HG03558 (cell line): ENCODE results near the gene MICALL2.
"Not testable (repeated sequence)": the region's sequence is repeated elsewhere in the genome, so short reads cannot be mapped to it uniquely, and the experiment has no call there.

Source experiments
- ATAC-seq: cut with Tn5 transposase; IDR thresholded peaks from one replicate; pipeline ENCODE4 v1.9.1; 2021; ENCODE audit warnings: moderate number of reproducible peaks; ENCODE audit not compliant: unreplicated experiment; ENCODE audit errors: extremely low read depth

Gene MICALL2

GRCh38 chr7:1450431-1450830, 8.8 kb downstream of the MICALL2 start:
- ATAC-seq, result no peak

- no peak for ATAC-seq
Measured at GRCh38 chr7:1449951-1450350, 9.3 kb downstream of the MICALL2 start.

DNA sequence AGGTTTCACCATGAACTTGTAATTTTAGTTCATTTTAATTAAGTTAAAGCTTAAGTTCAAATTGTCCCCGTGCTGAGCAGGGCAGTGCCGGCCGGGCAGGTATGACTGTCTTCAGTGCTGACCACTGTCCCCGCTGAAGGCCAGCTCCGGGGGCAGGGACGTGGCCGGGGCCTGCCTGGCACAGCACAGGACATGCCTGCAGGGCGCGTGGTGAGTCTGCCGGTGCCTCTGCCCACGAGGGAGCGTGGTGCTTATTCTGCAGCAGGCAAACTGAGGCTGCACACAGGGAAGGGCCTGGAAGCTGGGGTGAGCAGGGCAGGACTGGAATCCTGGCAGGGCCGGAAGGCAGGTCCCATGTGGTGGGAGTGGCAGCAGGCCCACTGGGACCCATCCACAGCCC, 9.8 kb downstream of the MICALL2 start:
- ATAC-seq, result no peak

DNA sequence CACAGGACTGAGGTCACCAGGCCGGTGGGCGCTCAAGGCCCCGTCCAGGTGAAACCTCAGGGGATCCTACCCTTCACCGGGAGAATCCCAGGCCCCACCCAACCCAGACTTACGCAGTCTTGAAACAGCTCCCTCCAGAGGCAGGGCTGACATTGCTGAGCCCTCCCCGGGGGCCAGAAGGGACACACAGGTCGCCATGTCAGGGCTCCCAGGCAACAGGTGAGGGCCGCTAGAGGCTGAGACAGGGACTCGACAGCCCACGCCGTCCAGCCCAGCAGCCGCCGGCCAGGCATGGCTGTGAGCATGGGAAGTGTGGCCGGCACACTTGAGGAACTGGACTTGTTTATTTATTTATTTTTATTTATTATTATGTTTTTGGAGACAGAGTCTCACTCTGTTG, 10.3 kb downstream of the MICALL2 start:
- ATAC-seq, result no peak

DNA sequence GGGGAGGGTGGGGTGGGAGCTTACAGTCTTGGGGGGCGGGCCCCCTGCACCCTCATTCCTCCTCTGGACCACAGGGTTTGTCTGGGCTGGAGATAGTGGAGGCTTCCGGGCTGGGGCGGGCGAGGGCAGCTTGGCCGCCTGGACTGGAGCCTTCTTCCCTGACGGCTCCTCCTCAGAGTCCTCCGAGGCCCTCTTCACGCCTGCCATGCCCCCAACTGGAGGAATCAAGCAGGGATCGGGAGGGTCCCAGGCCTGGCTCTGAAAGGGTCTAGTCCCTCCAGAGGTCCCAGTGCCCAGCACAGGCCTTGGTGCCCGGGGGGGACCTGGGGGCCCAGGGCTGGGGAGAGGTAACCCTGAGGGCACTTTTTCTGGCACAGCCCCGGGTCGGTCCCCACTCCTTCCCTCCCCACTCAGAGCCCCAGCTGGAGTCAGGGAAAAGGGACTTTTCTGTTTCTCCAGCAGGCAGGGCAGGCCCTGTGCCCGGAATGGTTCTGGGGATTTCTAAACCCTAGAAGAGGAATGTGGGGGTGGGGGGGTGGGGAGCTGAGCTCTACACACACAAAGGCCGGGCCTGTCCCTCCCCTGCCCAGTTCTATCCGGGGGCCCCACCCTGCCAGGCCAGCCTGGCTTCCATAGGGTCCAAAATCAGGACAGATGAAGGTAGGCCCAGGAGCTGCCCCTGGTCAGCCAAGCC, 11.6 kb downstream of the MICALL2 start:
- no peak for ATAC-seq

- no peak for ATAC-seq
Measured at GRCh38 chr7:1447112-1447511, 12.2 kb downstream of the MICALL2 start.

DNA sequence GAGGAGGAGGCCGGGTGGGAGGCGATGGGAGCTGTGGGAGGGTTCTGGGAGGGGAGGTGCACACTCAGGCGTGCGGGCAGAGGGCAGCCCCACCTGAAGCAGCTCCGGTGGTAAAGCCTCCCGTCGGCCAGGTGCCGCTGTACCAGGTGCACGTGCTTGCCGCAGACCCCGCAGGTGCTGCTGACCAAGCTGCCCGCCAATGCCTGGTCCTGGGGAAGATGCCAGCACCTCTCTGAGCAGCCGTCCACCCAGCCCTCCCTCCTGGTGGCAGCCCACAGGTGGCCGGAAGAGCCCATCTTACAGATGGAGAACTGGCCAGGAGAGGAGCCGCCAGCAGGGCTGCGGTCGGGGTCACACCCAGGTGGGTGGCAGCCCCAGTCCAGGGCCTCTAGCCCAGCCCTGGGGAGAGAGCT, 12.6 kb downstream of the MICALL2 start:
- no peak for ATAC-seq

DNA sequence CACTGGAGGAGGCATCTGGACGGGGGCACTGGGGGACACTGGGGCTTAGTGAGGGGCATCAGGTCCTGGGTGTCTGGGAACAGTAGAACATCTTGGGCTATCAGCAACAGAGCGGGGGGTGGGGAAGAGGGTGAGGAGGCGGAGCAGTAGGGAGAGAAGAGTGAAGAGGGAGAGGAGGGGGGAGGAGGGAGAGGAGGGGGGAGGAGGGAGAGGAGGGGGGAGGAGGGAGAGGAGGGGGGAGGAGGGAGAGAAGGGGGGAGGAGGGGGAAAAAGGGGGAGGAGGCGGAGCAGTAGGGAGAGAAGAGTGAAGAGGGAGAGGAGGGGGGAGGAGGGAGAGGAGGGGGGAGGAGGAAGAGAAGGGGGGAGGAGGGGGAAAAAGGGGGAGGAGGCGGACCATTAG, 13.2 kb downstream of the MICALL2 start:
- ATAC-seq, result not testable (repeated sequence)

- no peak for ATAC-seq
Measured at GRCh38 chr7:1445341-1445740, 13.9 kb downstream of the MICALL2 start.

DNA sequence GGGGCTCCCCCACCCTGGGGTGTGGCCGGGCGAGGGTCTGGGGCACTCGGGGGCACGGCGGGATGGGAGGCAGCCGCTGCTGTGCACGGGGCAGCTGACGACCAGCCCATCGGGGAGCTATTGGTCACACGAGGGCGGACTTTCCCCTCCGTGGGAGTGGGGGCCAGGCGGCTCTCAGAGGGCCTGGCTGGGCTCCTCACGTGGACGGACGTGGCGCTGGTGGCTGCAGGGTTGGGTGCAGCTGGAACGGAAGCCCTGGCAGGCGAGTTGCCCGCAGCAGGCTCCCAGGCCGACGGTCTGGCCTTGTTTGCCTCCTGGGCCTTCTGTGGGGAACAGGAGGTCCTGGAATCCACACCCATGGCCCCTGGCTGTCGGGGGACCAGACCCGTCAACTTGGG, 14.3 kb downstream of the MICALL2 start:
- ATAC-seq, result no peak

DNA sequence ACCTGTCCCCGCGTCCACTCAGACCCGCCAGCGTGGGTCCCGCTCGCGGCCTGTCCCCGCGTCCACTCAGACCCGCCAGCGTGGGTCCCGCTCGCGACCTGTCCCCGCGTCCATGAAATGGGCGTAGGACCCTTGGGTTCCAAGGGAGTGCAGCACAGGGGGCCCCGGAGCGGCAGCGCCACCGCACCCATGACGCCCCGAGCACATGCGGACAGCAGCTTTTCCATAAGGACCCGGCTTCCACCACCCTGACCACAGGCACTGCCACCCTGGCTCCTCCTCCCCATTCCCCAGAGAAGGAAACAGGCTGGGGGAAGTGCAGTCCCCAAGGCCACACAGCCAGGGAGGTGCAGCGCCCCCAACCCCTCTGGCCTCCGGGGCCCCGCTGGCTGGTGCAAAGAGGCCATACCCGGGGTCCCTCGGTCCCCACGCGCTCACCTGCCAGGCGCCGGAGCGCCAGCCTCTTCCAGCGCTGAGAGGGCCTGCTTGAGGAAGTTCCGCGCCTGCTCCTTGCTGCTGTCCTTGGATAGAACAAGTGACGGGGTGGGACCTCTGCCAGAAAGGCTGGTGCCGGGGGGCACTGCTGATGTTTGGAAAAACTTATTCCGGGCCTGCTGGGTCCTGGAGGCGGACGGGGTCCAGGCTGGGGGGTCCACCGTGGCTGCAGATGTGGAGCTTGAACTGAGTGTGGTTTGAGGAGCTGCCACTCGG, 14.9 kb downstream of the MICALL2 start:
- ATAC-seq, result no peak

- ATAC-seq, result not testable (repeated sequence)
Measured at GRCh38 chr7:1443587-1444200, 15.6 kb downstream of the MICALL2 start.

GRCh38 chr7:1442355-1443124, 16.7 kb downstream of the MICALL2 start:
- ATAC-seq, result no peak

GRCh38 chr7:1441615-1442354, 17.5 kb downstream of the MICALL2 start:
- no peak for ATAC-seq

- ATAC-seq, result no peak
Measured at GRCh38 chr7:1440620-1441019, 18.6 kb downstream of the MICALL2 start.

DNA sequence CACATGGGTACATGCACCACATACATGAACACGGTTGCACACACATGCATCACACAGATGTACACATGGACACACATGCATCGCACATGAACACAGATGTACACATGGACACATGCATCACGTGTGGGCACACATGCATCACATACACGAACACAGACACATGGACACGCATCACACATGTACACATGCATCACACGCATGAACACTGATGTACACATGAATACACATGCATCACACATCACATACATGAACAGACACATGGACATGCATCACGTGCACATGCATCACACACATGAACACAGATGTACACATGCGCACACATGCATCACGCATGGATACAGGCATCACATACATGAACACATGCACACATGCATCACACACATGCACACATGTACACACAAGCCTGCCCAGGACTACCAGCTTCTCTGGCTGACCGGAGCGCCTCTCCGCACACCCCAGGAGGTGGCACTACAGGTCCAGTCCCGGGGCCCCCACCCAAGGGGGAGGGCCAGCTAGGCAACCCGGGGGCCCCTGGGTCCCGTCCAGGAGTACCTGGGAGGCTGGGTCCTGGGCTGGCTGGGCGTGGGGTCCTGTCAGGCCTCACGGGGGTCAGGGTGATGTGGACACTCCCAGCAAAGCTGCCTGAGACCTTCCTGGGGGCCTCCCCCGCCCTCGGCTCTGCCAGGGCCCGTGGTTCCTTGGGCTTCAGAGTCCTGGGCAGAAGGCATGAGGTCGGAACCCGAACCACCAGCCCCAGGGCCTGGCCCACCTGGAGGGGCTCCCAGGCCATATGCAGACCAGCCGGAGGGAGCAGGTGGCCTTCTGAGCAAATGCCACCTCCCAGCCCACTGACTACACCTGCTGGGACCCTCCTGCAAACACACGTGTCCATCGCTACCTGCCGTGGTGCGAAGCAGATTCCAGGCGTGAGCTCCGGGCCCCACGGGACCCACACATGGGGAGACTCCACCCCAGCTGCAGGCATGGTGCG, 19.6 kb downstream of the MICALL2 start:
- no peak for ATAC-seq

GRCh38 chr7:1438821-1439220, 20.4 kb downstream of the MICALL2 start:
- ATAC-seq, result no peak

- no peak for ATAC-seq
Measured at GRCh38 chr7:1438208-1438607, 21.1 kb downstream of the MICALL2 start.
